Aortic smooth muscle cell (primary cell): ENCODE results near the gene ADRA1B. TPM values are rescaled to one million over a fixed set of nuclear protein-coding genes. Genes with fewer than 3 reads are reported as not detected.

Experiments used
- total RNA-seq: library from RNA; depleted of rRNA; stranded (reverse); fragments of >200 nt; gene quantifications from 2 replicates; pipeline ENCODE4 v1.2.3, GENCODE V29; 2014

Gene ADRA1B
- under 0.01 and 0.25 TPM in 2 replicates for total RNA-seq

DNA sequence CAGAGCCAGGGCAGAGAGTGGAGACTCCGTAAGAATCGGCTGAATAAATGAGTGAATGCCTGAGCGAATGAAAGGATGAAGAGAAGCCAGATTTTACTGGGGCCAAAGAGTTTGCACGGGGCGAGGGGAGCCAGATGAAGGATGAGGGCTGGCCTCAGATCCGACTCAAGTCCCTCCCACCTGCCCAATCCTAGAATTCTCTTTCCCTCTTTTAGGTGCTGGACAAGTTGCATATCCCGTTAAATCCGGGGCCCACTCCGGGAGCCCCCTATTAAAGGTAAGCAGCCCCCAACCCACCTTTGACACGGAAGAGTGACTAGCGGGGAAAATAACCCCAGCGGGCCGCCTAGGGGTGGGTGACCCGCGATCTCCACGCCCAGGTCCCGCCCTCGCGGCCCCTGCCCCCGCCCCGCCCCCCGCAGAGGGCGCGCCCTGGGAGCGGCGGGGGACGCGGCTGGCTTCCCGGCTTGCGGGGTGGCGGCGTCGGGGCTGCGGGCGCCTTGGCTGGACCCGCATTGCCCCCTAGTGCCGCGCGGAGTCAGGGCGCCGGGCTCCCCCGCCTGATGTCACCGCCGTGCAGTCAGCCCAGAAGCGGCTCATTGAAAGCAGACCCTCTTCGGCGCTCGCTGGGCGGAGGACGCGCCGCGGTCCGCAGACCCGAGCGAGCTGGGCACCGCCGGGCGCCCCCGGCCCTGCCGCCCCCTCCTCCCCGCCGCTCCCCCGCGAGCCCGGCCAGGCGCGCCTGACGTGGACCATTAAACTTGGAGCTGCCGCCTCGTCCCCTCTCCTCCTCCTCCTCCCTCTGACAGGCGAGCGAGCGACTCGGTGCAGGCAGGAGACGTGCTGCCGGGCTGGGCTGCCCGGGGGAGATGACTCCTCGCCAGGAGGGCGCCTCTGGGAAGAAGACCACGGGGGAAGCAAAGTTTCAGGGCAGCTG lies at the start of gene ADRA1B:
Gene ADRA1B (plus strand): TSS at position 579 of the 937 bp plus-strand sequence. CDS start 424 bp downstream, outside the sequence.

DNA sequence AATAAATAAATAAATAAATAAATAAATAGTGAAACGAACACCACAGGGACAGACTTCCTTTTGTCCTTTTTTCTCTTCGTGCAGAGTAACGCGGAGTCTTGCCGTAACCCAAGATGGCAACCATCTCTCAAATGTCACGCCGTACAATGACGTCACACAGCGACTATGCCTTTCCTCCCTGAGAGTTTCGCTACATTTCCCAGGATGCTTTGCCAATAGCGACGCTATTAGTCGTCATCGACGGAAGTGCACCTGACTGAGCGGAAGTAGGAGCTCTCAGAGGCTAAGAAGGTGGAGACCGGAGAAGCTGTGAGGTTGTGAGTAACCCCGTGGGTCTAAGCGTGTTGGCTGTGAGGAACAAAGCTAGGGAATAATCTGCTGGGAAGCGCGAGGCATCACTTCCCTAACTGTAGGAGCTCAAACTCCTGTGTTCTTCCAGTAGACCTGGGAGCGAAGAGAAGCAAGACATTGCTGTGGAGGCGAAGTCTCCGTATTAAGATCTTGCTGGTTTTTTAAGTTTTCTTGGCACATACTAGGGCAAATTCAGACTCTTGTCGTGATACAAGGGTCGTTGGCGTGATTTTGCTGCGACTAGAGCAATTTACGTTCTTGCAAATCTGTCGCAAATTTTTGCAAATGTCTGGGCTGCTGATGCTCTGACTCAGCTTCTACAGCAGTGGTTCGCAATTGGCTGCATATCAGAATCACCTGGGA lies 92.8 kb downstream of the ADRA1B start, which contains the start of gene TTC1:
Gene TTC1 (plus strand): TSS at position 263 of the 714 bp plus-strand sequence. CDS start 1,390 bp downstream, outside the sequence.

Other genes with a start within 250 kb of the ADRA1B start
- 44.0 and 54.8 TPM in 2 replicates for gene TTC1, start 92.7 kb downstream of the ADRA1B start, total RNA-seq
- 20.1 and 21.5 TPM in 2 replicates for gene PWWP2A, start 203.0 kb downstream of the ADRA1B start, total RNA-seq